Bone marrow (tissue), 2 donors: ENCODE data around the gene CNTN2.
A peak's percentile ranks its signal among the peaks of the same experiment; 100 is the strongest.

Experiments
- DNase-seq, 2 donors: peaks; one replicate each; lab custom pipeline; 2025; lab: John Stamatoyannopoulos, UW

Gene CNTN2

GRCh38 chr1:205042911-205043806 lies at the start of gene CNTN2:
Gene CNTN2, plus strand, starts transcription at chr1:205043212. Its CDS starts 9,974 bp downstream, at chr1:205053186.
- no peak for DNase-seq

GRCh38 chr1:204994086-204994862 lies 48.7 kb upstream of the CNTN2 start:
- no peak for DNase-seq

- DNase-seq: no peak
Observed at GRCh38 chr1:204996981-204997380, 46.0 kb upstream of the CNTN2 start.

- DNase-seq: no peak
Observed at GRCh38 chr1:204997591-204998355, 45.2 kb upstream of the CNTN2 start.

- no peak for DNase-seq
Observed at GRCh38 chr1:205001162-205001561, 41.9 kb upstream of the CNTN2 start.

- no peak for DNase-seq
Observed at GRCh38 chr1:205002705-205003104, 40.3 kb upstream of the CNTN2 start.

GRCh38 chr1:205003358-205004131 lies 39.5 kb upstream of the CNTN2 start:
- DNase-seq: no peak

GRCh38 chr1:205004351-205004750 lies 38.7 kb upstream of the CNTN2 start:
- DNase-seq: no peak

GRCh38 chr1:205008896-205009295 lies 34.1 kb upstream of the CNTN2 start:
- no peak for DNase-seq

GRCh38 chr1:205009670-205010069 lies 33.3 kb upstream of the CNTN2 start:
- no peak for DNase-seq

GRCh38 chr1:205012391-205013140 lies 30.4 kb upstream of the CNTN2 start:
- DNase-seq: no peak

- no peak for DNase-seq
Observed at GRCh38 chr1:205013683-205014367, 29.2 kb upstream of the CNTN2 start.

- peak in 1 of 2 donors; percentile 4 for DNase-seq
Observed at GRCh38 chr1:205014783-205015182, 28.2 kb upstream of the CNTN2 start.

- DNase-seq: no peak
Observed at GRCh38 chr1:205015241-205015640, 27.8 kb upstream of the CNTN2 start.

- DNase-seq: no peak
Observed at GRCh38 chr1:205016075-205016474, 26.9 kb upstream of the CNTN2 start.

GRCh38 chr1:205016584-205016983 lies 26.4 kb upstream of the CNTN2 start:
- DNase-seq: no peak

- no peak for DNase-seq
Observed at GRCh38 chr1:205017001-205017400, 26.0 kb upstream of the CNTN2 start.

GRCh38 chr1:205017766-205018165 lies 25.2 kb upstream of the CNTN2 start:
- no peak for DNase-seq

- DNase-seq: no peak
Observed at GRCh38 chr1:205018381-205018780, 24.6 kb upstream of the CNTN2 start.

GRCh38 chr1:205020466-205020865 lies 22.5 kb upstream of the CNTN2 start:
- no peak for DNase-seq
